Transverse colon (tissue), 4 donors: ENCODE measurements around the gene NLE1. TPM values are rescaled to one million over a fixed set of nuclear protein-coding genes. Genes with fewer than 3 reads are reported as not detected.
"Not testable (repeated sequence)": the region's sequence is repeated elsewhere in the genome, so short reads cannot be mapped to it uniquely, and the experiment has no call there.

Experiments
- DNase-seq: peaks from one replicate; pipeline ENCODE4 v3.0.0-alpha.2; 2019
- H3K27ac ChIP-seq, 4 donors: fragments of 200-600 bp; sonication (generic); 2 replicates each; pipeline ENCODE4 v1.5.1; 2016 to 2018; ENCODE audit warnings: inconsistent platforms in 4 of 4
- H3K27me3 ChIP-seq: fragments of 200-600 bp; sonication (generic); 2 replicates; pipeline ENCODE4 v1.5.1; 2017; ENCODE audit warnings: inconsistent platforms
- H3K36me3 ChIP-seq, 4 donors: fragments of 200-600 bp; sonication (generic); 2 replicates each; pipeline ENCODE4 v1.5.1; 2017 to 2019; ENCODE audit warnings: inconsistent platforms in 4 of 4
- H3K4me1 ChIP-seq, 4 donors: fragments of 200-600 bp; sonication (generic); 2 replicates each; pipeline ENCODE4 v1.5.1; 2017 to 2020; ENCODE audit warnings: inconsistent platforms in 4 of 4
- H3K4me3 ChIP-seq, 4 donors: fragments of 200-600 bp; sonication (generic); 1 replicate in 1 of 4; 2 replicates in 3 of 4; pipeline versions ENCODE4 v1.5.1 to v1.6.1; 2017 to 2019; ENCODE audit warnings: inconsistent platforms in 4 of 4
- H3K9me3 ChIP-seq, 2 donors: fragments of 200-600 bp; sonication (generic); 2 replicates each; pipeline ENCODE4 v1.5.1; 2017 to 2019; ENCODE audit warnings: inconsistent platforms in 2 of 2
- CTCF ChIP-seq, 5 experiments: fragments of 200-600 bp in 3 of 5; fragments of 450-650 bp in 2 of 5; sonication (generic) in 3 of 5; IDR thresholded peaks; 1 replicate in 2 of 5; 2 replicates in 3 of 5; pipeline ENCODE4 v1.5.1; 2016 to 2017; ENCODE audit warnings: antibody characterized with exemption in 5 of 5, inconsistent platforms in 3 of 5, mild to moderate bottlenecking in 2 of 5, moderate library complexity in 1 of 5
- EP300 ChIP-seq: sonication (generic); formaldehyde crosslinking; IDR thresholded peaks from one replicate; pipeline ENCODE4 v1.6.1; 2017; ENCODE audit warnings: antibody characterized with exemption, low read depth
- POLR2A ChIP-seq: fragments of 450-650 bp; IDR thresholded peaks from one replicate; pipeline ENCODE4 v1.6.1; 2016; ENCODE audit warnings: antibody characterized with exemption, mild to moderate bottlenecking, moderate library complexity
- POLR2AphosphoS5 ChIP-seq, 3 donors: sonication (generic); formaldehyde crosslinking; IDR thresholded peaks; one replicate each; pipeline ENCODE4 v1.6.1; 2016; ENCODE audit warnings: antibody characterized with exemption in 3 of 3
- WGBS, 2 donors: methylation state at CpG; one replicate each; pipeline ENCODE4 v1.1.5; 2018; ENCODE audit warnings: low coverage in 1 of 2; 5-methylcytosine and 5-hydroxymethylcytosine counted together
- in situ Hi-C, 4 donors: fragments of 200-750 bp; cut with MboI; loops; one replicate each; pipeline versions ENCODE4 v1.15.0 to v1.15.1; 2017; ENCODE audit warnings: low sequenced_read_pairs in 3 of 4, low pct_ligation_motif_present in 1 of 4, low pct_unique_long_range_greater_than_20kb in 1 of 4
- intact Hi-C: fragments of 100-400 bp; cut with DNase I; formaldehyde crosslinking; loops from one replicate; pipeline ENCODE4 v1.15.1; 2023; ENCODE audit warnings: low total_unique reads
- total RNA-seq, 4 donors: library from RNA; depleted of rRNA; stranded (reverse); fragments of >200 nt; gene quantifications; one replicate each; pipeline ENCODE4 v1.1.0, GENCODE V29; 2016

NLE1 gene
- total RNA-seq, 4 donors from 2014 or later = 4.0 to 13.2 (median 6.9) TPM

DNA sequence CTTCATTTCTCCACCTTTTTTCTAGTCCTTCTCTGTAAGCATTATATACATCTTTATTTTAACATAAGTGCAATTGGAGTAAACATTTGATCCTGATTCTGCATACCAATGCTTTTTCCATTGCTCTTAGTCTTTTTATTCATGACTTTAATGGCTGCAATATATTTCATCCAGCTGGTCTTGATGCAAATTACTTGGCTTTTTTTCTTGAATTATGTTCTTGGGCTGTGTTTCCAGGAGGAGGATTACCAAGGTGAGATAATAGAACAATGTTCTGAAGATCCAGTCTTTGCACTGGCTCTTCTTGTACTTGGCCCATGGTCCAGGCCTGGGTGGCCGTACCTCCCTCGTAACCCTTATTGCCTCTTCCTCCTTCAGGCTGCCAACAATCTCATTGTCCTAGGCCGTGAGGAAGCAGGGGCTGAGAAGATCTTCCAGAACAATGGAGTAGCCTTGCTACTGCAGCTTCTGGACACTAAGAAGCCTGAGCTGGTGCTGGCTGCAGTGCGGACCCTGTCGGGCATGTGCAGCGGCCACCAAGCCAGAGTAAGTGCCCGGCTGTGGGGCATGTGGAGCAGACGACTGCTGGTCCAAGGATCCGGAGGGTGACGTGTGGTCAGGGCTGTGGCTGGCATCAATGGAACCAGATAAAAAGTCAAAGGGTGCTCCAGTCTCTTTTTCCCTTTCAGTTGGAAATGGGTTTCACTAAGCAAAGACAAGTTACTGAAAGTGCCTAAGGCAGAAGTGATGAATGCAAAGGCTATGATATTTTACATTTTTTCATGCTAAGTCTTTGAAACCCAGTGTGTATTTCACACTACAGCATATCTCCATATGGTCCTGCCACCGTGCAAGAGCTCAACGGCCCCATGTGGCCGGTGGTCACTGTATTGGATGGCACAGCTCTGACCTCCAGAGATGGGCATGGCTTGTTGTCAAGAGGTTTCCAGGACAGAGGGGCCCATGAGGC, 12.4 kb upstream of the NLE1 start:
- no peaks in the 10 kb centered on the region for H3K9me3 ChIP-seq
- TF ChIP-seq CTCF (IDR thresholded peaks at IDR 0.05) (no peak), POLR2A (no peak), POLR2AphosphoS5 (IDR thresholded peaks at IDR 0.05) (no peak), EP300 (no peak)
- 80 to 87% methylated on average over 2 to 13 of the region's 13 CpGs for whole genome bisulfite sequencing, 2 donors
- H3K36me3 ChIP-seq = no peaks in the 10 kb centered on the region
- no peak overlapping the region for H3K4me3 ChIP-seq
- no peak for DNase-seq
- H3K27me3 ChIP-seq = no peaks in the 10 kb centered on the region
- H3K4me1 ChIP-seq = no peaks in the 10 kb centered on the region
- in situ Hi-C loops = loop anchor here in 2 of 4 donors (25.0 kb wide), 2 partner anchors 383 to 583 kb away; partner anchors contain the start of genes RASL10B (in 1 of the 2) and SLFN12L (in 1 of the 2)
- H3K27ac ChIP-seq = no peak overlapping the region
- intact Hi-C loops = no loop called here

GRCh38 chr17:35152421-35153140, 10.5 kb upstream of the NLE1 start:
- Histone ChIP-seq H3K36me3 (no peaks in the 10 kb centered on the region), H3K4me1 (no peaks in the 10 kb centered on the region), H3K27me3 (peaks cover 4% of the 10 kb centered on the region), H3K4me3 (no peak overlapping the region), H3K27ac (no peak overlapping the region), H3K9me3 (no peaks in the 10 kb centered on the region)
- in situ Hi-C loops (loop anchor here in 2 of 4 donors (25.0 kb wide), 2 partner anchors 385 to 585 kb away; partner anchors contain the start of genes RASL10B (in 1 of the 2) and SLFN12L (in 1 of the 2)), intact Hi-C loops (no loop called here)
- 63 to 73% methylated on average over 7 to 13 of the region's 13 CpGs for WGBS, 2 donors
- no peak for TF ChIP-seq POLR2AphosphoS5 (IDR thresholded peaks at IDR 0.05)
- TF ChIP-seq EP300 = no peak
- TF ChIP-seq POLR2A = no peak
- no peak for TF ChIP-seq CTCF (IDR thresholded peaks at IDR 0.05)
- DNase-seq = no peak

GRCh38 chr17:35151080-35151479, 9.0 kb upstream of the NLE1 start:
- in situ Hi-C loops = loop anchor here in 2 of 4 donors (25.0 kb wide), 2 partner anchors 386 to 586 kb away; partner anchors contain the start of genes RASL10B (in 1 of the 2) and SLFN12L (in 1 of the 2)
- H3K36me3 ChIP-seq, intact Hi-C loops, H3K9me3 ChIP-seq, H3K4me3 ChIP-seq, DNase-seq, H3K27me3 ChIP-seq, H3K27ac ChIP-seq, H3K4me1 ChIP-seq: not testable (repeated sequence)
- WGBS, 2 donors = 95 to 98% methylated on average over 8 to 29 of the region's 29 CpGs

DNA sequence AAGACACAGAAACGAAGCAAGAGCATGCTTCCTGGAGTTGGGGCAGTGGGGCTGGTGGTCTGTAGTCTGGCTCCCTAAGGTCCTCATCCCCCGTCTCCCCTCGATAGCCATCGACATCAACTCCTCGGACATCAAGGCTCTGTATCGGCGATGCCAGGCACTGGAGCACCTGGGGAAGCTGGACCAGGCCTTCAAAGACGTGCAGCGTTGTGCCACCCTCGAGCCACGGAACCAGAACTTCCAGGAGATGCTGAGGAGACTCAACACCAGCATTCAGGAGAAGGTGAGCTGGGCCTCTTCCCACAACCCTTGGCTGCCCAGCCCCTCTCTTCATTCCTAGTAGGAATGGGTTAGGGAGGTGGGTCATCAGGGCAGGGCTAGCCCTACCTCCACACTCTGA, 7.8 kb upstream of the NLE1 start:
- Histone ChIP-seq H3K27ac (no peak overlapping the region), H3K27me3 (peaks cover 4% of the 10 kb centered on the region), H3K36me3 (no peaks in the 10 kb centered on the region), H3K4me3 (no peak overlapping the region), H3K4me1 (no peaks in the 10 kb centered on the region), H3K9me3 (no peaks in the 10 kb centered on the region)
- no peak for DNase-seq
- in situ Hi-C loops (loop anchor here in 2 of 4 donors (25.0 kb wide), 4 partner anchors 387 to 738 kb away; partner anchors contain the start of genes RASL10B (in 2 of the 2), SLFN12L (in 1 of the 2) and TMEM132E (in 1 of the 2)), intact Hi-C loops (no loop called here)
- TF ChIP-seq EP300 = no peak
- no peak for TF ChIP-seq CTCF (IDR thresholded peaks at IDR 0.05)
- no peak for TF ChIP-seq POLR2AphosphoS5 (IDR thresholded peaks at IDR 0.05)
- TF ChIP-seq POLR2A = no peak
- 90 to 91% methylated on average over 2 to 11 of the region's 11 CpGs for WGBS, 2 donors
